GM15510 (cell line): ENCODE results near the gene RTL10.

Experiments used
- POLR2A ChIP-seq: IDR thresholded peaks from 3 replicates; pipeline ENCODE4 v1.6.1; 2011; ENCODE audit warnings: borderline replicate concordance; ENCODE audit not compliant: insufficient read length; ENCODE audit errors: extremely low read depth

Gene RTL10

DNA sequence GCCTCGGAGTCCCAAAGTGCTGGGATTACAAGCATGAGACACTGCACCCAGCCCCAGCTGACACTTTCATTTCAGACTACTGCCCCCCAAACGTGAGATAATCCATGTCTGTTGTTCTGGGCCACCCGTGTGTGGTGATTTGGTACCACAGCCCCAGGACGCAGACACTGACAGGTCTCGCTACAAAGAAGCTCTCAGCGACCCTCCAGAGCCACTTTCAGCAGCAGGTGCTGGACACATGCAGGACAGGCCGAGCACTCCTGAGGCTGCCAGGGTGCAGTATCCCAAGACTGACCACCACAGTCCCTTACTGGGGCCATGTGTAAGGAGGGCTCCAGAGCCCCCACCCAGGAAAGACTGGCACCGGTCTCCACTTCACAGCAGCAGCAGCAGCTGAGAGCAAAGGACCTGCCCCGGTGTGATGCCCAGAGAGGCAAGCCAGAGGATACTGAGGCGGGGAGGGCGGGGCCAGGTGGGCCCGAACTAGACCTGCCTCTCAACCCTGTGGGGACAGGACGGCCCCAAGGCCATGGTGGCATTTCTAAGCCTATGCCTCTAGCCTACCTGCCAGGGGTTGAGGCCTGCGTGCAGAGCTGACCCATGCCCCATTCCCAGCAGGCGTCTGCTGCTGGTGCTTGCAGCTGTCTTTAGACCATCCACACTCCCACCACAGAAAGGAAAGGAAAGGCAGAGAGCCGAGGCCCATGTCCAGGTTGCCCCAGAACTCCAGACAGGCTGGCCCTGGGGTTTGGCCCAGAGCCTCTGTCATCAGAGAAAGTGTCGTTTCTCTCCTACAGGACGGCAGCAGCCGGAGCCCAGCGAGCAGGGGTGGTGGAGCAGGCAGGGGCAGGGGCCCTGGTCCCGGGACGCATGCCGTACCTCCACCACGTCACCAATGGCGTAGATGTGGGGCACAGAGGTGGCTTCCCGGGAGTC is 28.0 kb upstream of the RTL10 start:
- TF ChIP-seq POLR2A, result no peak

DNA sequence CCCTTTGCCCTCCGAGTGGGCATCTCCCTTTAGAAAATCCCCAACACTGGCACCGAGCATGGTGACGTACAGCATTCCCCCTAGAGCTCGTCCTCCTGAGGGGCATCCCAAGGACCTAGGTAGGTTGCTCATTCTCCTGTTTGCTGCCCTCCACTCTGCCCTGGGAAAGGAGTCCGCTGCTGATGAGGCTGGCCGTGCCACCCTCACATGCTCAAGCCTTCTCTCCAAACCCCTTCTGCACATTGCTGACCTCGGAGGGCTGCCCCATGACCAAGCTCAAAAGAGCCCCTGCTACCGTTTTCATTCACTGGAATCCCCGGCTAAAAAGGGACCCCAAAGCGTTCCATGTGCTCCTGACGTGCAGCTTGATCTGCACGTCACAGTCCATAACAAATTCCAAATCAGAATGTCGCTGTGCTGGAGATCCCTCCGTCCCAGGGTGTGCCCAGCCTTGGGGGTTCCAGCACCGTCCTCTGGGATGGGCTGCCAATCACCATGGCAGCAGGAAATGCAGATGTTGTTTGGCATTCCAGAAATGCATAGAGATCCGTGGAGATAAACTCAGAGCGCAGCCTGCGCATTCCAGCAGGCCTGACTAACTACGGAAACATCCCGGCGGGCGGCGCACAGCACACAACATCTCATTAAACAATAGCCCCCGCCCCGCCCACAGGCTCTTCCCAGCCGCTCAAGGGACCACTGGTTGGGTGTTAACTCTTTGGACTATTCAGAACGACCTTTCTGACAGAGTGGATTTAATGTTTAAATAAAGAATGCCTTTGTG is 26.3 kb upstream of the RTL10 start:
- no peak for TF ChIP-seq POLR2A

DNA sequence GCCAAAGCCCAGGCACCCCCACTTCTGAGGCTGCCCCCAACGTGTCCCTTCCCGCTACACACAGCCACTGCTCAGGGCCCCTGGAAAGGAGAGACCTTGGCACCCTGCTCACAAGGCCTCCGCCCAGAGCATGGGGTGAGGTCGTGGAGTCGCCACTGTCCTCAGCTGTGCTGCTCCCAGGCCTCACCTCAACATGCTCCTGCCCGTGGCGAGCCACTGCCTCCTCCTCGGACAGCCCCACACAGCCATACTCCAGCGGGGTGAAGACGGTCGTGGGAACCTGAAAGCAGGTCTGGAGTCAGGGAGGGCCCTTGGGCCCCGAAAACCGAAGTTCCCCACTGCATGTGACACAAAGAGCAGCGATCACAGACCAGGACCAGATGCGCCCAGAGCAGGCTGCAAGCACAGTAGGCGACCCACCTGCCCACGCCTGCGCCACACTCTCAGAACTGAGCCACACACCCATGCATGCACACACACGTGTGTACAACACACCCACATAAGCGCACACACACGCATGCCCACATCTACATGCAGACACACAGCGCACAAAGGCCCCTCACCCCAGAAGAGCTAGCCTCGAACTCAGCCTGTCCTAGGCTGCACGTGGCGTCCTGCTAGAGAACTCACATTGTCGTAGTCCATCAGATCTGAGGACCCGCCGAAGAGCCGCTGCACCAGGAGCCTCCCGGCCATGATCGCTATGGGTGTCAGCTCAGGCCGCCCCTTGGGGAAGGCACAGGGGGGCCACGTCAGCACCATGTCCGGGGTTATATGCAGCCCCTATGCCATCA is 25.5 kb upstream of the RTL10 start:
- no peak for TF ChIP-seq POLR2A

DNA sequence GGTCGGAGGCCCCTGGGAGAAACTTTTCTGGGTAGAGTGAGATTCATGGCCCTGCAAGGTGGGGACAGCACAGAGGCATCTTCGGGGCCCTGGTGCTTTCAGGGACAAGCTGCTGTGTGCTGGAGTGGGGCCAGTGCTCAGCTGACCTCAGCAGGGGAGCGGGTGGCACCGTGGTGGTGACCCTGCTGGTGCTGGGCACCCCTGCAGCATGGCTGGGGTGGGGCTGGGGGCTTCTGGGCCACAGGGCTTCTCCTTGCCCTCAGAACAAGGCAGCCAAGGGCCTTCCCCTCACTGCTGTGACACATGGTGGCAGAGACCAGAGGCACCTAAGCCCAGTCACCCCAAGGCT is 24.9 kb upstream of the RTL10 start:
- no peak for TF ChIP-seq POLR2A

DNA sequence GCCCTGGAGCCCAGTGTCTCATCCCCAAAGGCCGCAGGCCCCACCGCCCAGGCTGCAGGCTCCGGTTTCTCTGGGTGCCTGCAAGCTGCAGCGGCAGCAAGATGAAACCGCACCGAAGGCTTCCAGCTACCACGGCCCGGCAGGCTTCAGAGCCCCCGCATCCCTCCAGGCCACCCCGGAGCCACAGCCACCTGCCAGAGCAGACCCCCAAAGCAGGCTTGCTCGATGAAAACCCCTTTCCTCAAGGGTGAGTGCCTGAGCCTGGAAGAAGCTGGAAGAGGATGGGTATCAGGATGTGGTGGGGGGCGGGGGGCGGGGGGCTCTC is 24.5 kb upstream of the RTL10 start:
- TF ChIP-seq POLR2A, result no peak

DNA sequence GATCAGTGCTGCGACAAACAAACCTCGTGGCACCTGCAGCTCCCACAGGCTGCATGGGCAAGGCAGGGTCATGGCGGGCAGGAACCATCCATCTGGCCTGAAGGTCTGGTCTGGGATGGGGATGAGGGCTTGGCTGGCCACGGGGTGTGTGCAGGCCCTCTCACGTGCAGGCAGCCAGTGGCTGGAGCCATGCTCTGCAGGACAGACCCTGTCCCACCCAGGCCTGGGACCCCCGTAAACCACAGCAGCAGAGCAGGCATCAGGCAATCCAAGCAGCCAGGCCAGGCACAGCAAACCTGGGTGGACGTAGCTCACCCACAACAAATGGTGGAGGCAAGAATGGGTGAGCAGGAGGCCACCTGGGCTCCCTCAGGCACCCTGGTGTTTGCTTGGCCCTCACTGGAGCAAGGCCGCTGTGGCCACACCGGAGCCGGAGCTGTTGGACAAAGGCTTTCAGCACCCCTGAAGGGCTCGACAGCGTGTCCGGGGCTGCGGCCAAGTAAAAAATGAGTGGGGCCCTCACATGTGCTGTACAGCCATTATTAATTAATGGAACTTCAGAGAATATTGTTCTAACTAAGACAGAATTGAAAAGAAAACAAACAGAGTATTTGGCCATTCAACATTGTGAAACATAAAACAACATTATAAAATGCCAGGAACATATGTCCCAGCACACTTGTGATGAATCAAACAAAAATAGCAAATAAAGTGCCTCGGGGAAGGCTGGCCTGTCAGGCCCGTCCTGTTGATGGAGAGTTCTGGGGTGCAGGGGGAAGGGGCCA is 24.0 kb upstream of the RTL10 start:
- no peak for TF ChIP-seq POLR2A

DNA sequence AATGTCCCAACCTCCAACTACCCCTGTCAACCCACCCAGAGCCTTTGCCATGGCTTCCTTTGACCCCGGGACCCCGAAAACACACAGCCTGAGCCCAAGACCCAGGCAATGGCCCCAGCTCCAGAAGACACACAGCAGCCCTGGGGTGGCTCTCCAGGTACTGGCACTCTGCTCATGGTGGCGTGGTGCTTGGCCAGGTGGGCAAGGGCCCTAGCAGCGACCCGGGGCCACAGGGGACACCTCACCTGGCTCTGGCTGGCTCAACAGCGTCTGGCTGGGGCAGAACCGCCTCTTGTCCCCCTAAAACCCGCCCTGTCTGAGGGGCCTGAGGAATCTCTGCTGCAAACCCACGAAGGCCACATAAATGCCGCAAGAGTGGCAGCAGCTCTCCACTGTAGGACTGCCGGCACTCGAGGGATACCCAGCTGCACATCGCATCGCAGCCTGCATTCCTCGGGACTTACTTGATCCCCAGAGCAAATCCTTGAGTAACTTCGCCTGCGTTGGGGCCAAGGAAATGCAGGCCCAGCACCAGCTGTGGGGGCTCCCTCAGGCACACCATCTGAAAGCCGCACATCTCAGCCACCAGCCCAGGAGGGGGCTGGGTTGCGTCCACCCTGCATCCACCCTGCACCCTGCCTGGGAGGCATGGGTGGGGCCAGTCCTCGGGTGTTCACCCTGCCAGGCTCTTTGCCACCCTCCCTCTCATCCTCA is 23.1 kb upstream of the RTL10 start:
- TF ChIP-seq POLR2A, result no peak

DNA sequence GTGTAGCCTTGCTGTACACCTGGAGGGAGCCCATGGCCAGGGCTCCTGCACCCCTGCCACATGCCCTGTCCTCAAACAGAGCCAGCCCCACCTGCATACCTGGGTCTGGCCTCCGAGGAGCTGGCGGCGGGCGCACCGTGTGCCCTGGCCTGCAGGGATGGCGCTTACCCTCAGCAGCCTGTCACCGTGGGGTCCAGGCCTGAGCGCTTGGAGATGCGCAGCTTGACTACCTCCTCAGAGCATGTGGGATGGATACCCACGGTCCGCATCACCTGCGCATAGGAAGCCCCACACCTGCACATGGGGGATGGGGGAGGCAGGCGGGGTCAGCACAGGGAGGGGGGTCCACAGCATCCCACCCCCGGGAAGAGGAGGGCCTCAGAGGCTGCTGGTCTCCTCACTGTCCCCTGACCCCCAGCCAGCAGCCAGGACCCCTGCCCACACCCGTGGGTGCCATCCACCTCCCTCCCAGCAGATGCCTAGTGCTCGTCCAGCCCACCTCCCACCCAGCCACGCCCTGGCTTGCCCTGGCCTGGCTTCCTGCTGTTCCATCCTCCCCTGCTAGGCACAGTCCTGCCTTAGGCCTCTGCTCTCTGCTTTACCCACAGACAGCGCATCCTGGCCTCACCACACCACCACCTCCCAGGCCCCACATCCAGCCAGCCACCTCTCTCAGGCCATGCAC is 22.4 kb upstream of the RTL10 start:
- TF ChIP-seq POLR2A, result no peak

DNA sequence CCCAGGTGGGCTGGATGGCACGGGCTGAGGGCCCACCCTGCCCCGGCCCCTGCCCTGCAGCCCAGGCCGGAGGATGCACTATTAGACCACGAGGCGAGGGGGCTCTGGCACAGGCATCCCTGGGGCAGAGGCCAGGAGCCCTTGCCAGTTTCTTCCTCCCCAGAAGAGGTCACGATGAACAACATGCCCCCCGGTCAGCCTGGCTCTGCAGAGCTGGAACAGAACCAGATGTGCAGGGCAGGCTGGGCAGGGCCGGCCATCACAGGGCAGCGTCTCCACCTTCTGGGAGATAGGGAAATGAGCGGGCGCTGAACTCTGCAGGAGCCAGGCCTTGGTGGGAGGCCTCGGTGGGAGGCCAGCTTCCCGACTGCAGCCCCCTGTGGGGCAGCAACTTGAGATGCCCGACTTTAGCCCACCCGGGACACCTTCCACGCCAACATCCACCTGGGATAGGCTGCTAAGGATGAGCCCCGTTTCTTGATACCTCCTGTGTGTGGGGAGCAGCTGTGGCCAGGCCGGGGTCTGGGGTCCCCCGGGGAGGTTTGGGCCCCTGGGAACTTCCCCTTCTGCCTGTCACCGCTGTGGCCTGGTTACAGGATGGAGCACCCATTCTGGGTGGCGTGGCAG is 21.8 kb upstream of the RTL10 start:
- TF ChIP-seq POLR2A, result no peak

DNA sequence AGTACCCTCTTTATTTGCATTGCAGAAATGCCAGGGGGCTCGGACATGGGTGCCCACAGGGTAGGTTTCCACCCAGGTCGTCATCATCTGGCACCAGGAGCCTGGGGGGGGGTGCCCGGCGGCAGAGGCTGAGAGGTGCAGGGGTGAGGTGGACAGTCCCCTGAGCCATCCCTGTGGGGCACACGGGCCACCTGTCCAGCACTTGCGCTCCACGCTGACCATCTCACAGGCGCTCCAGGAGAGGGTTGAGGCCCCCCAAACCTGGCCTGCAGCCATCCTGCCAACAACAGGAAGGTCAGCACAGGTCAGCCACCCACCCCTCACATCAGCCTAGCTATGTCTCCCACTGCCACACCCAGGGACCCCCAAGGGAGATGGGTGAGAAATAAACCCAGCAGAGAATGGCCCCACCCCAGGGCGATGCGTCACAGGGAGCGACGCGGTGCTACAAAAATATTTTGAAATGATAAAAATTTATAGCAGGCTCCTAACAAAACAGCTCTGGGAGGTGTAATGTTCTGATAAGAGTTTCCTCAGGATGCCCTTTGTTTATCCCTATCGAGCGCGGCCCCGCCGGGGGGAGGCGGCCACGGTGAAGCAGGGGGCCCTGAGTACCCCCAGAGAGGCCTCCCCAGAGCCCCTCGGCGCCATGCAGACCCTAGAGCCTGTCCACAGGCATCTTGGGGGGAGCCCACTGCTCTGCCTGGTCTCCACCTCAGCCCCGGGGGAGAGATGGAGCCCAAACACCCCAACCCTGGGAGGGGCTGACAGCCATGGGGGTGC is 21.0 kb upstream of the RTL10 start:
- TF ChIP-seq POLR2A, result no peak

DNA sequence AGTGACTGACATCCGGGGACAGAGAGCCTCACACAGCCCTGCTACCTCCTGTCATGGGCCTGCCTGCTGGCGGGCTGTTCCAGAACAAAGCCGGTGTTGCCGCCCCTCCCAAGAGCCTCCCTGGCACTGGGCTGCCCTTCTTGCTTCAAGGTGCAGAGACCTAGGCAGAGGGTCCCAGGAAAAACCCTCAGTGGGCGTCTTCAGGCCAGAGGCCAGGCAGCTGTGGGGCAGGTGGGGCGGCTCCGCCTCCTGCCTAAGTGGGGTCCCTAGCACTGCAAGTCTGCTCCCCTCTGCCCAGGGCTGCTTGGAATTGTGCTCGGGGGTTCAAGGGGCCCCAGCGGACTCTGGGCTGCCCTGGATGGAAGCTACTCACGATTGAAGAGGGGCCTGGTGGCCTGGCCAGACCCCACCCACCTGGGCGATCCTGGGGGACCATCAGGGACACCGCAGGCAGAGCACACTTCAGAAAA is 20.4 kb upstream of the RTL10 start:
- no peak for TF ChIP-seq POLR2A
